Effector memory CD8-positive, alpha-beta T cell (primary cell): ENCODE results near the gene PPARG.

ENCODE experiments used
- ATAC-seq: fragments of 150-1000 bp; cut with Tn5 transposase; replicated peaks from 2 replicates; pipeline ENCODE4 v1.10.0; 2021; ENCODE audit warnings: mild to moderate bottlenecking, moderate library complexity
- DNase-seq, 3 experiments: peaks; one replicate each; pipeline ENCODE4 v3.0.0; 2021
- H3K27ac Mint-ChIP-seq, 2 donors: one replicate each; pipeline ENCODE4 v1.8.0; 2022; ENCODE audit warnings: mild to moderate bottlenecking in 2 of 2, mixed read lengths in 2 of 2, moderate library complexity in 2 of 2
- H3K27me3 Mint-ChIP-seq, 2 donors: one replicate each; pipeline ENCODE4 v1.8.0; 2022; ENCODE audit warnings: mixed read lengths in 2 of 2
- H3K36me3 Mint-ChIP-seq: one replicate; pipeline ENCODE4 v1.8.0; 2022; ENCODE audit warnings: mild to moderate bottlenecking, moderate library complexity, mixed read lengths; ENCODE audit not compliant: insufficient read depth
- H3K4me1 Mint-ChIP-seq, 2 donors: one replicate each; pipeline ENCODE4 v1.8.0; 2022; ENCODE audit warnings: low read depth in 2 of 2, mixed read lengths in 2 of 2
- H3K4me3 Mint-ChIP-seq, 2 donors: one replicate each; pipeline ENCODE4 v1.8.0; 2022; ENCODE audit warnings: mild to moderate bottlenecking in 2 of 2, mixed read lengths in 2 of 2, moderate library complexity in 2 of 2
- H3K9me3 Mint-ChIP-seq, 2 donors: one replicate each; pipeline ENCODE4 v1.8.0; 2022; ENCODE audit warnings: mixed read lengths in 2 of 2

The PPARG gene

DNA sequence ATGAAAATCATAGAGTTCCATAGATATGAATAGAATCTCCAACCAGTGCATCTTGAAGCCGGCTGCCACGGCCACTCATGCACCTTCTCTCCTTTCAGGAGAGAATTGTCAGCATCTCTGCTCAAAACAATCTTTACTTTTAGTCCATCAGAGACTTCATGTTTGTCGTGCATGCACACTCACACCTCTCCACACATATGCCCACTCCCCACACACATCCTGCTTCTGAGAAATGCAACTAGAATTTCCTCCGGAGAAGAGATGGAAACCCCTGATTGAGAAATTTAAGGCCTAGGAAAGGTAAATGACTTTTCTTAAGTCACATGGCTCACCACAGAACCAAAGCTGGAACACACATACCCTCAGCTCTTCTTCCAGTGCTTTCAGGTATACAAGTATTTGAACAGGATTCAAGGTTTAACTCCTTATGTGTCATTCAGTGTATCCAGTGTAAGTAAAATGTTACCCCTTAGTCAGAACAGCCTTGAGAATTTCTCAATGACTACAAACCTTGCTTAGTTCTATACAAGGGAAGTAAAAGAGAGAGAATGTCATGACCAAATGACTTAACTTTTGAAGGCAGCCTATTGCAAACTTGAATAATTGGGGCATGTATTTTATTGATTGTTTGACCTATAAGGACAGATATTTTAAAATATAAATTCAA is 126.3 kb downstream of the PPARG start:
- H3K27ac Mint-ChIP-seq: no peak overlapping the region
- H3K9me3 Mint-ChIP-seq: no peaks in the 10 kb centered on the region
- H3K4me3 Mint-ChIP-seq: no peak overlapping the region
- no peaks in the 10 kb centered on the region for H3K4me1 Mint-ChIP-seq
- ATAC-seq: no peak
- H3K27me3 Mint-ChIP-seq: no peaks in the 10 kb centered on the region
- no peak for DNase-seq
- H3K36me3 Mint-ChIP-seq: no peaks in the 10 kb centered on the region

- H3K4me1 Mint-ChIP-seq: no peaks in the 10 kb centered on the region
- H3K4me3 Mint-ChIP-seq: no peak overlapping the region
- H3K27ac Mint-ChIP-seq: no peak overlapping the region
- peaks cover 0 to 6% of the 10 kb centered on the region in 2 donors for H3K27me3 Mint-ChIP-seq
- H3K36me3 Mint-ChIP-seq: no peaks in the 10 kb centered on the region
- H3K9me3 Mint-ChIP-seq: no peaks in the 10 kb centered on the region
- ATAC-seq (no peak), DNase-seq (no peak)
These were observed 127.9 kb downstream of the PPARG start for GRCh38 chr3:12416731-12417130.

DNA sequence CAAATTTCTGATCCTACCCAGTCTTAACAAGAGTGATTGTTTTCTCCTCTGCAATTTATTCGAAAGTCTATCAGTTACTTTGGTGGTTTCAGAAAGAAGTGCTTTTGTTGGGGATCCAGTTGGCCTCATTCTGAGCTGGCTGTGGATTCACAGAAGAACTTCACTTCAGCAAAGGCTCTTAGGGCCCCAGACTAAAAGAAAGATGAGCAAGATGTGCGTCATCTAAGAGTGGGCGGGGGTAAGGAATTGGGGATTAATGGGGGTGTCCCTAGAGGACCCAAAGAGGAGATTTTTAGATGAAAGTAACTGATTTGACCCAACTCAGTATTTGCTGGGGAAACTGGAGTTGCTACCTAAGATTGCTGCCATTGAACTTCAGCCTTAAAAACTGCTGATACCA is 131.5 kb downstream of the PPARG start:
- Mint-ChIP-seq H3K9me3 (no peaks in the 10 kb centered on the region), H3K4me1 (no peaks in the 10 kb centered on the region), H3K27me3 (peaks cover 13 to 30% of the 10 kb centered on the region in 2 donors), H3K4me3 (no peak overlapping the region), H3K36me3 (no peaks in the 10 kb centered on the region), H3K27ac (no peak overlapping the region)
- no peak for DNase-seq
- ATAC-seq: no peak

DNA sequence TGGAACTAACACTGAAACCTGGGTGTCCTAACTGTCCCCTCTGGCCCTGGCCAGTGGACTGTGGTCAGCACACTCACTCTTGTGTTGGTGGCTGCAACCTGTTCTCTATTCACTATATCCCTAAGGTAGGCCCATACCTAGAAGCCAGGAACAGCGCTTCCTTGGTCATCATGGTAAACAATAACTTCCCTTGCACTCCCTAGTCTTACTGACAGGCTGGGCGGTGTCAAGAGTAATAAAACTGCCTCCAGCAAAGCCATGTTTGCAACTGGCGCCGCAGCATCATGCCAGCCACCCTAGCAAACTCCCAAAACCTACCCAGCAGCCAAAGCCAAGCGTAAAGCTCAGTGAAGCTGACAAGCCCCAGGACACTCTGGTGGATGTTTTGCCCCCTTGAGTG is 132.3 kb downstream of the PPARG start:
- peaks cover 0 to 4% of the 10 kb centered on the region in 2 donors for H3K4me1 Mint-ChIP-seq
- H3K36me3 Mint-ChIP-seq: no peaks in the 10 kb centered on the region
- no peak for DNase-seq
- H3K4me3 Mint-ChIP-seq: no peak overlapping the region
- H3K9me3 Mint-ChIP-seq: no peaks in the 10 kb centered on the region
- no peak overlapping the region for H3K27ac Mint-ChIP-seq
- H3K27me3 Mint-ChIP-seq: peaks cover 13 to 37% of the 10 kb centered on the region in 2 donors
- no peak for ATAC-seq

DNA sequence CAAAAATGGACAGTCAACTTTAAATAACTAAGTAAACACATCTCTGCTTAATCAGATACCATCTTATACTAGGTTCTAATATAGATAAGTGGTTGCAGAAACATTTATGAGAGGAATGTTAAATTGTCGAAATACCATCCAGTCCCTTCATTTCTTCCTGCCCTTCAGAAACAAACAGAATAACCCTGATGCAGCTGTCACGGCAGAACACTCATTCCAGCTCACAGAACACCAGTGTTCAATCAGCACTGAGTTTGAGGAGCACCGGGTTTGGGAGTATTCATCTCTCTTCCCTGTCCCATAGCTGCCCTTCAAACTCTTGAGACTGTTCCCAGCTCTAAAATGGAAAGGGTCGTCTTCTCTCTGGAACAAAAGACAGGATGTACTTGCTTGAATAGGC is 134.3 kb downstream of the PPARG start:
- no peaks in the 10 kb centered on the region for H3K36me3 Mint-ChIP-seq

GRCh38 chr3:12423918-12424630 is 135.2 kb downstream of the PPARG start:
- DNase-seq: no peak
- Mint-ChIP-seq H3K27me3 (peaks cover 13 to 40% of the 10 kb centered on the region in 2 donors), H3K36me3 (no peaks in the 10 kb centered on the region), H3K4me3 (no peak overlapping the region), H3K27ac (no peak overlapping the region), H3K9me3 (no peaks in the 10 kb centered on the region), H3K4me1 (peaks cover 0 to 4% of the 10 kb centered on the region in 2 donors)
- no peak for ATAC-seq

More for the DNA sequence above, 134.3 kb downstream of the PPARG start:
- peaks cover 0 to 4% of the 10 kb centered on the region in 2 donors for H3K4me1 Mint-ChIP-seq
- peaks cover 13 to 40% of the 10 kb centered on the region in 2 donors for H3K27me3 Mint-ChIP-seq
- no peak for ATAC-seq
- H3K9me3 Mint-ChIP-seq: no peaks in the 10 kb centered on the region
- H3K27ac Mint-ChIP-seq: no peak overlapping the region
- no peak overlapping the region for H3K4me3 Mint-ChIP-seq
- DNase-seq: no peak

DNA sequence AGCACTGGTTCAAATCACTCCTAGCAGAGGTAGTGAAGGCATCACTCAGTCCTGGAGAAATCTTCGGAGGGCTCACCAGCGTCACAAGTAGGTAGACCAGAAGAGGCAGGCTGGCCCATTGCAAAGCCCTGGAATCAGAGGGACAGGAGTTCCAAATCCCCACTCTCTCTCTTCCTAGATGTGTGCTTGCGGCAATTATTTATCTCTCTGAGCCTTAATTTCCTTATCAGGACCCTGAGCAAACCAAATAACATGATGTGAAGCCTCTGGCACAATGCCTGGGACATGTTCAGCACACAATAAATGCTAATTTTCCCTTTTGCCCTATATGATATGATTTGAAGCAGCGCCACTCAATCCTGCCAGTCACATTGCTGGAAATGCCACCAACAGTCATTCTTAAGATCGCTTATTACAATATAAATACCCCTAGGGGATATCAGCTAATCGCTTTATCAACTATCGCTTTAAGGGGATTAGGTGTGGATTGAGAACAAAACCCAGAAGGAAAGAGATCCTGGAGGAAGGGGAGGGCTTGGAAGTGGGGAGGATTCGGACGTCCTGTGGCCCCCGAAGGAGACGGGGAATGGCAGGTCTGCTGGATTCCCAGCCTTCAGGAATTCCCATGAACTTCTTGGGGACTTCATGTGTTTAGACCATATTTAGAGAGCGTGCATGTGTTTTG is 135.9 kb downstream of the PPARG start:
- H3K27ac Mint-ChIP-seq: no peak overlapping the region

GRCh38 chr3:12425850-12426579 is 137.1 kb downstream of the PPARG start:
- peaks cover 0 to 4% of the 10 kb centered on the region in 2 donors for H3K4me1 Mint-ChIP-seq
- H3K27me3 Mint-ChIP-seq: peaks cover 13 to 40% of the 10 kb centered on the region in 2 donors
- no peak for ATAC-seq
- H3K27ac Mint-ChIP-seq: no peak overlapping the region
- no peak for DNase-seq
- H3K9me3 Mint-ChIP-seq: no peaks in the 10 kb centered on the region
- H3K4me3 Mint-ChIP-seq: no peak overlapping the region
- no peaks in the 10 kb centered on the region for H3K36me3 Mint-ChIP-seq

More for the DNA sequence above, 135.9 kb downstream of the PPARG start:
- H3K4me3 Mint-ChIP-seq: no peak overlapping the region
- DNase-seq: no peak
- H3K27me3 Mint-ChIP-seq: peaks cover 13 to 40% of the 10 kb centered on the region in 2 donors
- no peaks in the 10 kb centered on the region for H3K9me3 Mint-ChIP-seq
- no peaks in the 10 kb centered on the region for H3K36me3 Mint-ChIP-seq
- no peak for ATAC-seq
- peaks cover 0 to 4% of the 10 kb centered on the region in 2 donors for H3K4me1 Mint-ChIP-seq

DNA sequence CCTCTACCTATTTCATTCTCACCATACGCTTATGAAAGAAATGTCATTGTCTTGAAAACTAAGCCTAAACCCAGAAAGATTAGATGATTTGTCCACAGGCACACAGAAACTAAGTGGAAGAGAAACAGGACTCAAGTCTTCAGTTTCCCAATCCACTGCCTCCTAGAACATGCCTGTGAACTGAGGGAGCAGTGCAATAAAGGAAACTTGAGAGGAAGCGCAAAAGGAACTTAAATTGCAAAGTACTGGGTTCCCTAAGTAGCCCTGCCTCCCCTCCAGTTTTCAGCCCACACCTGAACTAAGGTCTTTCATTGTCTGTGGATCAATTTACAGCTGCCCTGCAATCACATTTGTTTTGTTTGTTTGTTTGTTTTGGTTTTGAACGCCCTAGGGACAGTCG is 138.7 kb downstream of the PPARG start:
- no peak overlapping the region for H3K4me3 Mint-ChIP-seq
- peaks cover 13 to 30% of the 10 kb centered on the region in 2 donors for H3K27me3 Mint-ChIP-seq
- H3K27ac Mint-ChIP-seq: no peak overlapping the region
- H3K4me1 Mint-ChIP-seq: peaks cover 0 to 4% of the 10 kb centered on the region in 2 donors
- no peaks in the 10 kb centered on the region for H3K36me3 Mint-ChIP-seq
- no peak for DNase-seq
- ATAC-seq: no peak
- no peaks in the 10 kb centered on the region for H3K9me3 Mint-ChIP-seq

DNA sequence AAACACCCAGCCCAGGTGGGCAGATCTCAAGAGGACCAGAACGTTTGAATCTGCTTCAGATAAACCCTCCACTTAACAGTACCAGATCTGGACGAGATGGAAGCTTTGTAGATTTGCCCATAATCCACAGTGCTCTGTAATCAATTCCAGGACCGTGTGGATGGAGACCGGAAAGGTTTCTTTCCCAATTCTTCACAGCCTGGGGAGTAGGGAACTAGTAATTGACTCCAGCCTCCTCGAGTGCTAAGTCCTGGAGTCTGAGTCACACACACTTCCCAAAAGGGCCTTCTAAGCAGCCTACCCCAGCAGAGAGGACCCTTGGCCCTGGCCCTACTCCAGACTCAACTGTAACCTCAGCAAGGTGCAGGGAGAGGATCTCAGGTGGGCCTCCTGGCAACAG is 139.3 kb downstream of the PPARG start:
- Mint-ChIP-seq H3K4me1 (peaks cover 0 to 4% of the 10 kb centered on the region in 2 donors), H3K27ac (no peak overlapping the region), H3K36me3 (no peaks in the 10 kb centered on the region), H3K9me3 (no peaks in the 10 kb centered on the region), H3K27me3 (peaks cover 13 to 30% of the 10 kb centered on the region in 2 donors), H3K4me3 (no peak overlapping the region)
- ATAC-seq: no peak
- no peak for DNase-seq

DNA sequence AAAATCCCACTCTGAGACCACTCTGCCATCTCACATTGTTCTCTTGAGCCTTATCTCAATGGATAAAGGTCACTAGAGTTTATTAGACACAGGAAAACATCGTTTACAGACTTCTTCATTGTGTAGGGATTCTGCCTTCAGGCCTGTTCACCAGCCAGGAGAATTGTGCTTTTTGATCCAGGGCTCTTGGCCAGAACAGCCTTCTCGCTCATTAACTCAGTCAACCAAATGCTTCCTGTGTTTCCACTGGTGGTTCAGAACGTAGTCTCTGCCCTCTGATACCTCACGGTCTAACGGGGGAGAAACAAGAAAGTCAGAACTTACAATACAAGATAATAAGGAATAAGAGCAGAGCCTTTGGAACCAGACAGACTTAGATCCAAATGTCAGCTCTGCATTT is 141.2 kb downstream of the PPARG start:
- H3K27me3 Mint-ChIP-seq: peaks cover 3 to 17% of the 10 kb centered on the region in 2 donors
- no peaks in the 10 kb centered on the region for H3K9me3 Mint-ChIP-seq
- ATAC-seq: no peak
- peaks cover 0 to 4% of the 10 kb centered on the region in 2 donors for H3K4me1 Mint-ChIP-seq
- no peak overlapping the region for H3K4me3 Mint-ChIP-seq
- no peaks in the 10 kb centered on the region for H3K36me3 Mint-ChIP-seq
- no peak for DNase-seq
- no peak overlapping the region for H3K27ac Mint-ChIP-seq

DNA sequence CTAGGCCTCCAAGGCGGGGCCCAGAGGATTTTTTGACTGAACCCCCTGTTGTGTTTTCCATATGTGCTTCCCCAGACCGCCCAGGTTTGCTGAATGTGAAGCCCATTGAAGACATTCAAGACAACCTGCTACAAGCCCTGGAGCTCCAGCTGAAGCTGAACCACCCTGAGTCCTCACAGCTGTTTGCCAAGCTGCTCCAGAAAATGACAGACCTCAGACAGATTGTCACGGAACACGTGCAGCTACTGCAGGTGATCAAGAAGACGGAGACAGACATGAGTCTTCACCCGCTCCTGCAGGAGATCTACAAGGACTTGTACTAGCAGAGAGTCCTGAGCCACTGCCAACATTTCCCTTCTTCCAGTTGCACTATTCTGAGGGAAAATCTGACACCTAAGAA is 145.0 kb downstream of the PPARG start:
- H3K9me3 Mint-ChIP-seq: no peaks in the 10 kb centered on the region
- no peaks in the 10 kb centered on the region for H3K36me3 Mint-ChIP-seq
- H3K27ac Mint-ChIP-seq: no peak overlapping the region
- no peaks in the 10 kb centered on the region for H3K4me1 Mint-ChIP-seq
- ATAC-seq (no peak), DNase-seq (no peak)
- peaks cover 0 to 38% of the 10 kb centered on the region in 2 donors for H3K27me3 Mint-ChIP-seq
- no peak overlapping the region for H3K4me3 Mint-ChIP-seq

- H3K9me3 Mint-ChIP-seq: no peaks in the 10 kb centered on the region
- H3K27me3 Mint-ChIP-seq: peaks cover 0 to 45% of the 10 kb centered on the region in 2 donors
- no peak for DNase-seq
- ATAC-seq: no peak
- H3K4me1 Mint-ChIP-seq: no peaks in the 10 kb centered on the region
- no peaks in the 10 kb centered on the region for H3K36me3 Mint-ChIP-seq
- H3K27ac Mint-ChIP-seq: no peak overlapping the region
- H3K4me3 Mint-ChIP-seq: no peak overlapping the region
These were observed 147.8 kb downstream of the PPARG start for GRCh38 chr3:12436514-12437220.
